IPS DF 19.7 (cell line): ENCODE results near the gene CDON.
"Not testable (repeated sequence)": the region's sequence is repeated elsewhere in the genome, so short reads cannot be mapped to it uniquely, and the experiment has no call there.

ENCODE experiments used
- DNase-seq: peaks from one replicate; pipeline ENCODE4 v3.0.0-alpha.2; 2013; ENCODE audit warnings: low read depth, low spot score

Gene CDON

GRCh38 chr11:125924384-125925007 is 138.2 kb downstream of the CDON start:
- no peak for DNase-seq

- DNase-seq: no peak
Measured at GRCh38 chr11:125923633-125924032, 139.0 kb downstream of the CDON start.

- no peak for DNase-seq
Measured at GRCh38 chr11:125923012-125923579, 139.6 kb downstream of the CDON start.

- DNase-seq: no peak
Measured at GRCh38 chr11:125922156-125922555, 140.5 kb downstream of the CDON start.

- DNase-seq: no peak
Measured at GRCh38 chr11:125921042-125921441, 141.6 kb downstream of the CDON start.

- DNase-seq: no peak
Measured at GRCh38 chr11:125918140-125918840, 144.4 kb downstream of the CDON start.

GRCh38 chr11:125916683-125917347 is 145.9 kb downstream of the CDON start:
- DNase-seq: no peak

GRCh38 chr11:125914601-125915000 is 148.1 kb downstream of the CDON start:
- not testable (repeated sequence) for DNase-seq

GRCh38 chr11:125910226-125910849 is 152.3 kb downstream of the CDON start:
- DNase-seq: no peak
